ENCODE measurements around the gene NKPD1.

DNA sequence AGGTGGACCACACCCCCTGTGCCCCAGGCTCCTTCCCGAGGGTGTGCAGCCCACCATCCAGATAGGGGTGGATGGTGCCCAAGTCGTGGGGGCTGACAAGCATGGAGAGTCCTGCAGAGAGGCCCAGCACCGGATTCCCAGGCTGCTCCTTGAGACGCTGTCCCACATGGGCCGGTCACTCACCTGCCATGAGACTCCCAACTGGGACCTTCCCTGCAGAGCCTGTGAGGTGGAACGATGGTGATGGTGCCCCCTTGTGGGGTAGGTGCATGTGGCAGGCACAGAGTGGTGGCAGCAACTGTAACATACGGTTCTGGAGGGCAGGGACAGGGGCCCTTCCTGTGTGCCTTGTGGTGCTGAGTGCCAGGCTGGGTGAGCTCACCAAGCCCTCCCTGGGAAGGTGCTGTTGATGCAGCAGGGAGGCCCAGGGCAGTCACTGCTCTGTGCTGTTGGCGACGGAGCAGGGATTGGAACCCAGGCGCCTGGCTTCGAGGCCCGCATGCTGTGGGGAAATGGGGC lies 34.7 kb downstream of the NKPD1 start:
- TF ChIP-seq FIP1L1 (IDR thresholded peaks at IDR 0.05; ENCODE audit: low read depth, low read length, poor library complexity, severe bottlenecking): no peak
- TF ChIP-seq ZNF57 (CRISPR knock-in tag; IDR thresholded peaks at IDR 0.05): no peak
- TF ChIP-seq ZFX (CRISPR knock-in tag; IDR thresholded peaks at IDR 0.05): no peak
- TF ChIP-seq ZNF184 (CRISPR knock-in tag; IDR thresholded peaks at IDR 0.05): no peak

All from K562 (cell line).